Measurements from ENCODE around the gene PIP5KL1.

PIP5KL1 gene

GRCh38 chr9:127954831-127955293, 24.3 kb upstream of the PIP5KL1 start:
- H3K9ac ChIP-seq (ENCODE audit: low read length), result peak overlapping the region; percentile 1
- no peaks in the 10 kb centered on the region for H3K27me3 ChIP-seq (ENCODE audit: control insufficient read depth in 1 of 2, insufficient read depth in 2 of 2, low read length in 2 of 2)
- H3K4me3 ChIP-seq (ENCODE audit: low read depth in 1 of 2, low read length in 2 of 2), result peak overlapping the region in 1 of 2 donors; percentile 10
- peak overlapping the region; percentile 28 for H3K27ac ChIP-seq (ENCODE audit: low read depth, low read length)
- peaks cover 51% of the 10 kb centered on the region for H3K4me1 ChIP-seq (ENCODE audit: insufficient read depth, low read length)
- no peaks in the 10 kb centered on the region for H3K9me3 ChIP-seq (ENCODE audit: low read length)
- no peaks in the 10 kb centered on the region for H3K36me3 ChIP-seq (ENCODE audit: insufficient read depth, low read length)

GRCh38 chr9:127953768-127954505, 23.4 kb upstream of the PIP5KL1 start:
- Histone ChIP-seq H3K27ac (ENCODE audit: low read depth, low read length) (peak overlapping the region; percentile 28), H3K27me3 (ENCODE audit: control insufficient read depth in 1 of 2, insufficient read depth in 2 of 2, low read length in 2 of 2) (no peaks in the 10 kb centered on the region), H3K36me3 (ENCODE audit: insufficient read depth, low read length) (no peaks in the 10 kb centered on the region), H3K4me3 (ENCODE audit: low read depth in 1 of 2, low read length in 2 of 2) (no peak overlapping the region), H3K9ac (ENCODE audit: low read length) (no peak overlapping the region), H3K4me1 (ENCODE audit: insufficient read depth, low read length) (peaks cover 54% of the 10 kb centered on the region), H3K9me3 (ENCODE audit: low read length) (no peaks in the 10 kb centered on the region)

- Histone ChIP-seq H3K27me3 (ENCODE audit: control insufficient read depth in 1 of 2, insufficient read depth in 2 of 2, low read length in 2 of 2) (no peaks in the 10 kb centered on the region), H3K4me1 (ENCODE audit: insufficient read depth, low read length) (peaks cover 54% of the 10 kb centered on the region), H3K4me3 (ENCODE audit: low read depth in 1 of 2, low read length in 2 of 2) (no peak overlapping the region), H3K9ac (ENCODE audit: low read length) (no peak overlapping the region), H3K9me3 (ENCODE audit: low read length) (no peaks in the 10 kb centered on the region), H3K36me3 (ENCODE audit: insufficient read depth, low read length) (no peaks in the 10 kb centered on the region), H3K27ac (ENCODE audit: low read depth, low read length) (no peak overlapping the region)
Observed at GRCh38 chr9:127953154-127953553, 22.6 kb upstream of the PIP5KL1 start.

GRCh38 chr9:127950513-127951289, 20.1 kb upstream of the PIP5KL1 start:
- H3K4me3 ChIP-seq (ENCODE audit: low read depth in 1 of 2, low read length in 2 of 2), result no peak overlapping the region

GRCh38 chr9:127949827-127950512, 19.4 kb upstream of the PIP5KL1 start:
- peaks cover 46% of the 10 kb centered on the region for H3K4me1 ChIP-seq (ENCODE audit: insufficient read depth, low read length)
- H3K36me3 ChIP-seq (ENCODE audit: insufficient read depth, low read length), result peaks cover 6% of the 10 kb centered on the region
- H3K9me3 ChIP-seq (ENCODE audit: low read length), result no peaks in the 10 kb centered on the region
- no peak overlapping the region for H3K4me3 ChIP-seq (ENCODE audit: low read depth in 1 of 2, low read length in 2 of 2)
- no peaks in the 10 kb centered on the region for H3K27me3 ChIP-seq (ENCODE audit: control insufficient read depth in 1 of 2, insufficient read depth in 2 of 2, low read length in 2 of 2)
- H3K27ac ChIP-seq (ENCODE audit: low read depth, low read length), result peak overlapping the region; percentile 9
- no peak overlapping the region for H3K9ac ChIP-seq (ENCODE audit: low read length)

More at GRCh38 chr9:127950513-127951289, 20.1 kb upstream of the PIP5KL1 start:
- no peaks in the 10 kb centered on the region for H3K36me3 ChIP-seq (ENCODE audit: insufficient read depth, low read length)
- peak overlapping the region; percentile 9 for H3K27ac ChIP-seq (ENCODE audit: low read depth, low read length)
- no peaks in the 10 kb centered on the region for H3K27me3 ChIP-seq (ENCODE audit: control insufficient read depth in 1 of 2, insufficient read depth in 2 of 2, low read length in 2 of 2)
- peaks cover 52% of the 10 kb centered on the region for H3K4me1 ChIP-seq (ENCODE audit: insufficient read depth, low read length)
- no peak overlapping the region for H3K9ac ChIP-seq (ENCODE audit: low read length)
- H3K9me3 ChIP-seq (ENCODE audit: low read length), result no peaks in the 10 kb centered on the region

- Histone ChIP-seq H3K4me3 (ENCODE audit: low read depth in 1 of 2, low read length in 2 of 2) (no peak overlapping the region), H3K27me3 (ENCODE audit: control insufficient read depth in 1 of 2, insufficient read depth in 2 of 2, low read length in 2 of 2) (no peaks in the 10 kb centered on the region), H3K9ac (ENCODE audit: low read length) (no peak overlapping the region), H3K27ac (ENCODE audit: low read depth, low read length) (no peak overlapping the region), H3K4me1 (ENCODE audit: insufficient read depth, low read length) (peaks cover 40% of the 10 kb centered on the region), H3K9me3 (ENCODE audit: low read length) (no peaks in the 10 kb centered on the region), H3K36me3 (ENCODE audit: insufficient read depth, low read length) (peaks cover 22% of the 10 kb centered on the region)
Observed at GRCh38 chr9:127947841-127948710, 17.5 kb upstream of the PIP5KL1 start.

GRCh38 chr9:127946728-127947127, 16.2 kb upstream of the PIP5KL1 start:
- H3K27me3 ChIP-seq (ENCODE audit: control insufficient read depth in 1 of 2, insufficient read depth in 2 of 2, low read length in 2 of 2), result no peaks in the 10 kb centered on the region
- H3K36me3 ChIP-seq (ENCODE audit: insufficient read depth, low read length), result peaks cover 35% of the 10 kb centered on the region
- no peak overlapping the region for H3K27ac ChIP-seq (ENCODE audit: low read depth, low read length)
- H3K9ac ChIP-seq (ENCODE audit: low read length), result no peak overlapping the region
- H3K4me1 ChIP-seq (ENCODE audit: insufficient read depth, low read length), result peaks cover 47% of the 10 kb centered on the region
- no peak overlapping the region for H3K4me3 ChIP-seq (ENCODE audit: low read depth in 1 of 2, low read length in 2 of 2)
- no peaks in the 10 kb centered on the region for H3K9me3 ChIP-seq (ENCODE audit: low read length)

GRCh38 chr9:127945942-127946341, 15.4 kb upstream of the PIP5KL1 start:
- no peaks in the 10 kb centered on the region for H3K9me3 ChIP-seq (ENCODE audit: low read length)
- H3K9ac ChIP-seq (ENCODE audit: low read length), result no peak overlapping the region
- peaks cover 47% of the 10 kb centered on the region for H3K4me1 ChIP-seq (ENCODE audit: insufficient read depth, low read length)
- H3K27me3 ChIP-seq (ENCODE audit: control insufficient read depth in 1 of 2, insufficient read depth in 2 of 2, low read length in 2 of 2), result no peaks in the 10 kb centered on the region
- H3K36me3 ChIP-seq (ENCODE audit: insufficient read depth, low read length), result peaks cover 35% of the 10 kb centered on the region
- no peak overlapping the region for H3K4me3 ChIP-seq (ENCODE audit: low read depth in 1 of 2, low read length in 2 of 2)
- H3K27ac ChIP-seq (ENCODE audit: low read depth, low read length), result no peak overlapping the region

- Histone ChIP-seq H3K4me1 (ENCODE audit: insufficient read depth, low read length) (peaks cover 41% of the 10 kb centered on the region), H3K4me3 (ENCODE audit: low read depth in 1 of 2, low read length in 2 of 2) (no peak overlapping the region), H3K9me3 (ENCODE audit: low read length) (no peaks in the 10 kb centered on the region), H3K27me3 (ENCODE audit: control insufficient read depth in 1 of 2, insufficient read depth in 2 of 2, low read length in 2 of 2) (no peaks in the 10 kb centered on the region), H3K36me3 (ENCODE audit: insufficient read depth, low read length) (peaks cover 35% of the 10 kb centered on the region), H3K9ac (ENCODE audit: low read length) (no peak overlapping the region), H3K27ac (ENCODE audit: low read depth, low read length) (no peak overlapping the region)
Observed at GRCh38 chr9:127945338-127945737, 14.8 kb upstream of the PIP5KL1 start.

- no peaks in the 10 kb centered on the region for H3K9me3 ChIP-seq (ENCODE audit: low read length)
- no peak overlapping the region for H3K9ac ChIP-seq (ENCODE audit: low read length)
- H3K27me3 ChIP-seq (ENCODE audit: control insufficient read depth in 1 of 2, insufficient read depth in 2 of 2, low read length in 2 of 2), result no peaks in the 10 kb centered on the region
- H3K4me1 ChIP-seq (ENCODE audit: insufficient read depth, low read length), result peaks cover 34% of the 10 kb centered on the region
- H3K27ac ChIP-seq (ENCODE audit: low read depth, low read length), result no peak overlapping the region
- H3K4me3 ChIP-seq (ENCODE audit: low read depth in 1 of 2, low read length in 2 of 2), result no peak overlapping the region
- peaks cover 35% of the 10 kb centered on the region for H3K36me3 ChIP-seq (ENCODE audit: insufficient read depth, low read length)
Observed at GRCh38 chr9:127944586-127945218, 14.1 kb upstream of the PIP5KL1 start.

All from muscle layer of colon (tissue), 2 donors.